Lower leg skin (tissue), 4 donors: Measurements from ENCODE around the gene CD55. TPM values are rescaled to one million over a fixed set of nuclear protein-coding genes. Genes with fewer than 3 reads are reported as not detected.
A peak's percentile ranks its signal among the peaks of the same experiment; 100 is the strongest.

Experiments used
- DNase-seq, 2 donors: peaks; one replicate each; pipeline ENCODE4 v3.0.0-alpha.2; 2019; ENCODE audit warnings: low spot score in 2 of 2
- H3K4me3 ChIP-seq: fragments of 200-600 bp; sonication (generic); 2 replicates; pipeline ENCODE4 v1.5.1; 2017; ENCODE audit warnings: mild to moderate bottlenecking, low read depth; ENCODE audit not compliant: poor library complexity, severe bottlenecking
- POLR2A ChIP-seq, 2 donors: fragments of 450-650 bp; IDR thresholded peaks; one replicate each; pipeline ENCODE4 v1.6.1; 2016 to 2017; ENCODE audit warnings: antibody characterized with exemption in 2 of 2, mild to moderate bottlenecking in 1 of 2, moderate library complexity in 1 of 2
- WGBS, 2 donors: methylation state at CpG; one replicate each; pipeline ENCODE4 v1.1.5; 2018; 5-methylcytosine and 5-hydroxymethylcytosine counted together
- intact Hi-C: fragments of 100-400 bp; cut with DNase I; formaldehyde crosslinking; loops from one replicate; pipeline ENCODE4 v1.15.0; 2023; ENCODE audit warnings: low total_unique reads
- total RNA-seq, 4 donors: library from RNA; depleted of rRNA; stranded (reverse); fragments of >200 nt; gene quantifications; one replicate each; pipeline ENCODE4 v1.1.0, GENCODE V29; 2016
- TF ChIP-seq, protein P1 (sequence below), 3 donors: fragments of 450-650 bp; IDR thresholded peaks; one replicate each; pipeline ENCODE4 v1.5.1; 2016; ENCODE audit warnings: antibody characterized with exemption in 3 of 3, mild to moderate bottlenecking in 3 of 3, moderate library complexity in 2 of 3

CD55 gene
- total RNA-seq, 4 donors from 2014 or later: 153 to 260 (median 238) TPM

DNA sequence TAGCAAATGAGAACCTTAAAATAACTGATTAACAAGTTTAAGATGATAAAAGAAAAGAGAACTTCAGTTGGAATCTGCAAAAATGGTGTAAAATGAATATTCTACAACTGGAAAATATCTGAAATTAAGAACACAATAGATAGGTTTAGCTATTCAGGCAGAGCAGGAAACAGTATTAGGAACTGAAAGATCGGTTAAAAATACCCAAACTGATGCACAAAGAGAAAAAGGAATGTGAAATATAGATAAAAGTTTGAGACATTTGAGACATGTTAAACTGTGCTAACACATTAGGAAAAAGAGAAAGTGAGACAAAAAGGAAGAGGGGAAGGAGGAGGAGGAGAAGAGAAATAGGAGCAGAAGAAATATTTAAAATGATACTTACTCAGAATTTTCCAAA, 12.1 kb downstream of the CD55 start:
- H3K4me3 ChIP-seq: no peak overlapping the region
- TF ChIP-seq POLR2A (IDR thresholded peaks at IDR 0.05): no peak
- TF ChIP-seq, protein P1, sequence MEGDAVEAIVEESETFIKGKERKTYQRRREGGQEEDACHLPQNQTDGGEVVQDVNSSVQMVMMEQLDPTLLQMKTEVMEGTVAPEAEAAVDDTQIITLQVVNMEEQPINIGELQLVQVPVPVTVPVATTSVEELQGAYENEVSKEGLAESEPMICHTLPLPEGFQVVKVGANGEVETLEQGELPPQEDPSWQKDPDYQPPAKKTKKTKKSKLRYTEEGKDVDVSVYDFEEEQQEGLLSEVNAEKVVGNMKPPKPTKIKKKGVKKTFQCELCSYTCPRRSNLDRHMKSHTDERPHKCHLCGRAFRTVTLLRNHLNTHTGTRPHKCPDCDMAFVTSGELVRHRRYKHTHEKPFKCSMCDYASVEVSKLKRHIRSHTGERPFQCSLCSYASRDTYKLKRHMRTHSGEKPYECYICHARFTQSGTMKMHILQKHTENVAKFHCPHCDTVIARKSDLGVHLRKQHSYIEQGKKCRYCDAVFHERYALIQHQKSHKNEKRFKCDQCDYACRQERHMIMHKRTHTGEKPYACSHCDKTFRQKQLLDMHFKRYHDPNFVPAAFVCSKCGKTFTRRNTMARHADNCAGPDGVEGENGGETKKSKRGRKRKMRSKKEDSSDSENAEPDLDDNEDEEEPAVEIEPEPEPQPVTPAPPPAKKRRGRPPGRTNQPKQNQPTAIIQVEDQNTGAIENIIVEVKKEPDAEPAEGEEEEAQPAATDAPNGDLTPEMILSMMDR (IDR thresholded peaks at IDR 0.05): no peak
- DNase-seq: no peak
- 81 to 90% methylated on average over 1 of the region's 1 CpG for WGBS, 2 donors
- intact Hi-C loops: no loop called here

DNA sequence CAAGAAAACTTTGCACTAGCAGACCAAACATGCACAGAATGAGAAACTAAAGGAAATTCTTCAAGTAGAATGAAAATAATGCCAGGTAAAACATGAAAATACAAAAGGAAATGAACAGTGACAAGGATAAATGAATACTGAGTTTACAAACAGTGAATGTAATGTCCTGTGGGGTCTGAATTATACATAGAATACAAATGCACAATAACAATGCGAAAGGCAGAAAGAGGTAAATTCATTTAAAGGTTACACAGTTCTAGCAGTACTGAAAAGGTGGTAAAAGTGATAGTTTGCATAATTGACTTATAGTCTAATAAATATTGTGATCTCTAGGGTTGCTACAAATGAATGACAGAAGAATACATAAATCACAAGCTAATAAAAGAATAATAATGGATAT, 12.9 kb downstream of the CD55 start:
- no peak for DNase-seq
- intact Hi-C loops: no loop called here

DNA sequence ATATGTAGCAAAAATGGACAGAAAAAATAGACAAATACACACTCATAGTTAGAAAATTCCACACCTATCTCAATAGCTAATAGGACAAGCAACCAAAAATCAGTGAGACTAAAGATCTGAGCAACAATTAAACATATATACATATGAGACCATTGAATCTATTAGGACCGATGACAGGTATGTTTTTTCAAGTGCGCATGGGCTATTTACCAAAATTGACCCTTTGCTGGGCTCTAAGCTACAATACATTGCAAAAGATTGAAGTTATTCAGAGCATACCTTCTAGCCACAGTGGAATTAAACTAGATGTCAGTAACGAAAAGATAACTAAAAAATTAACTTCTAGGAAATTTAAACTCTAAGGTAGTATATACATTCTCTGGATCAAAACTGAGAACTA, 13.7 kb downstream of the CD55 start:
- no peak for DNase-seq
- no peak for TF ChIP-seq POLR2A (IDR thresholded peaks at IDR 0.05)
- TF ChIP-seq, protein P1 (IDR thresholded peaks at IDR 0.05): no peak
- H3K4me3 ChIP-seq: no peak overlapping the region
- intact Hi-C loops: no loop called here
- WGBS, 2 donors: 94 to 97% methylated on average over 3 of the region's 3 CpGs

More for the DNA sequence above, 12.9 kb downstream of the CD55 start:
- TF ChIP-seq POLR2A (IDR thresholded peaks at IDR 0.05): no peak
- TF ChIP-seq, protein P1 (IDR thresholded peaks at IDR 0.05): no peak
- 97 to 100% methylated on average over 1 of the region's 1 CpG for WGBS, 2 donors
- no peak overlapping the region for H3K4me3 ChIP-seq

DNA sequence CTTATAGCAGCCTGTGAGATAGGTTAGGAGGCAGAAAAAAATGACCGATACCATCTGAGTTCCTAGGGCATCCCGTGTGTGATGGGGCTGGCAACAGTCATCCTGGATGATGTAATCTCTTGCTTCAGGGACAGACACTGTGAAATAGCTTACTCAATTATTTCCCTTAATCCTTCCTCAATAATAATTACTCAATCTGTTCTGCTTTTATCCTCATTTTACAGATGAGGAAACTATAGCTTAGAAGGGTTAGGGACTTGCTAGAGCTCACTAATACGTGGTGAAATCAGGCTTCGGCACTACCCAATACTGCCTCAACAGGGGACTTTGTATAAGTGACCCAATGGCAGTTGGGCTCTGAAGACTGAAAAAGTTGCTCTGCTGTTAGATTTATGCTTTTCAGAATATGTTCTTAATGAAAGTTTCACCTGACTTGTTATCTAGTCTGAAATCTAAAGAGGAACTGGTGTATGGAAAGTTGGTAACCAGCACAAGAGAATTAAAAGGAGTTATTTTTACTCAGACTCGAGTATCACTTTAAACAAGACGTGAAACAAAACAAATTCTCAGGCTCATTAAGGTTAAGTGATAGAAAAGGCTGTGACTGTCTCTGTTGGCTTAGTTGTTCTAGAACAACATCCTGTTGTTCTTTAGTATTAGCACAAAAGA, 14.4 kb downstream of the CD55 start:
- intact Hi-C loops: no loop called here
- no peak overlapping the region for H3K4me3 ChIP-seq
- 67 to 71% methylated on average over 6 of the region's 6 CpGs for WGBS, 2 donors
- peak; percentile 55 to 85 for DNase-seq
- TF ChIP-seq, protein P1 (IDR thresholded peaks at IDR 0.05): no peak
- no peak for TF ChIP-seq POLR2A (IDR thresholded peaks at IDR 0.05)

DNA sequence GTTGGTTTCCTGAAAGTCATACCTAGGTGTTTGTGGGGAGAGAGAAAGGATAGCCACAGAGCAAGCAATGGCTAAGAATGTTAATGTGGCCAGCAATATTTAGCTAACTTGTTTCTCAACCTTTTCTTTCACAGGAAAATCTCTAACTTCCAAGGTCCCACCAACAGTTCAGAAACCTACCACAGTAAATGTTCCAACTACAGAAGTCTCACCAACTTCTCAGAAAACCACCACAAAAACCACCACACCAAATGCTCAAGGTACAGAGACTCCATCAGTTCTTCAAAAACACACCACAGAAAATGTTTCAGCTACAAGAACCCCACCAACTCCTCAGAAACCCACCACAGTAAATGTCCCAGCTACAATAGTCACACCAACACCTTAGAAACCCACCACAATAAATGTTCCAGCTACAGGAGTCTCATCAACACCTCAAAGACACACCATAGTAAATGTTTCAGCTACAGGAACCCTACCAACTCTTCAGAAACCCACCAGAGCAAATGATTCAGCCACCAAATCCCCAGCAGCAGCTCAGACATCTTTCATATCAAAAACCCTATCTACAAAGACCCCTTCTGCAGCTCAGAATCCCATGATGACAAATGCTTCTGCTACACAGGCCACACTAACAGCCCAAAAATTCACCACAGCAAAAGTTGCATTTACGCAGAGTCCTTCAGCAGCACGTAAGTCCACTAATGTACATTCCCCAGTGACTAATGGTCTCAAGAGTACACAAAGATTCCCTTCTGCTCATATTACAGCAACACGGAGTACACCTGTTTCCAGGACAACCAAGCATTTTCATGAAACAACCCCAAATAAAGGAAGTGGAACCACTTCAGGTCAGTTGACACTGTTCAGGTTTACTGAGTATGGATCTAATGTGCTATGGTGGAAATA, 15.3 kb downstream of the CD55 start:
- intact Hi-C loops: no loop called here
- no peak for DNase-seq
- TF ChIP-seq, protein P1 (IDR thresholded peaks at IDR 0.05): no peak
- TF ChIP-seq POLR2A (IDR thresholded peaks at IDR 0.05): no peak
- H3K4me3 ChIP-seq: no peak overlapping the region
- WGBS, 2 donors: 56 to 66% methylated on average over 3 of the region's 3 CpGs
